MCF 10A (cell line): ENCODE measurements around the gene PAN2. TPM values are rescaled to one million over a fixed set of nuclear protein-coding genes. Genes with fewer than 3 reads are reported as not detected.

Experiments used
- BruUV-seq: library from RNA; stranded (reverse); fragments of 400-500 nt; replicated peaks from 2 replicates; lab custom pipeline; 2021; lab: Mats Ljungman, UMichigan
- CTCF ChIA-PET: fragments of 300-600 bp; sonication (Branson Sonifier 250); formaldehyde crosslinking; extraction: SDS; loops from one replicate; lab custom pipeline; 2021; ENCODE audit warnings: antibody characterized with exemption, inconsistent platforms; lab: Yijun Ruan, JAX
- POLR2A ChIA-PET: fragments of 300-600, 350-650 bp; sonication (Branson Sonifier 250); formaldehyde crosslinking; extraction: SDS; loops from one replicate; lab custom pipeline; 2020; ENCODE audit warnings: antibody characterized with exemption, inconsistent platforms; lab: Yijun Ruan, JAX
- DNase-seq: peaks from one replicate; pipeline ENCODE4 v3.0.0-alpha.2; 2018; ENCODE audit not compliant: unreplicated experiment
- H3K27ac Mint-ChIP-seq: one replicate; pipeline ENCODE4 v1.8.0; 2022; ENCODE audit warnings: mild to moderate bottlenecking, low read depth, mixed read lengths; ENCODE audit not compliant: unreplicated experiment
- H3K27me3 Mint-ChIP-seq: one replicate; pipeline ENCODE4 v1.8.0; 2022; ENCODE audit warnings: mixed read lengths; ENCODE audit not compliant: insufficient read depth, unreplicated experiment
- H3K36me3 Mint-ChIP-seq: one replicate; pipeline ENCODE4 v1.8.0; 2022; ENCODE audit warnings: mild to moderate bottlenecking, moderate library complexity, mixed read lengths; ENCODE audit not compliant: insufficient read depth, unreplicated experiment
- H3K4me1 Mint-ChIP-seq: one replicate; pipeline ENCODE4 v1.8.0; 2022; ENCODE audit warnings: mixed read lengths; ENCODE audit not compliant: insufficient read depth, unreplicated experiment
- H3K4me3 Mint-ChIP-seq: one replicate; pipeline ENCODE4 v1.8.0; 2022; ENCODE audit warnings: mild to moderate bottlenecking, moderate library complexity, mixed read lengths; ENCODE audit not compliant: unreplicated experiment
- H3K9me3 Mint-ChIP-seq: one replicate; pipeline ENCODE4 v1.8.0; 2022; ENCODE audit warnings: mixed read lengths; ENCODE audit not compliant: unreplicated experiment
- CTCF ChIP-seq: fragments of 200-600 bp; IDR thresholded peaks from one replicate; pipeline ENCODE4 v1.8.0; 2022; ENCODE audit warnings: antibody characterized with exemption, mild to moderate bottlenecking; ENCODE audit not compliant: unreplicated experiment
- intact Hi-C: fragments of 100-400 bp; cut with micrococcal nuclease; formaldehyde crosslinking; loops from 2 replicates; pipeline ENCODE4 v1.14.1; 2022
- total RNA-seq: library from RNA; stranded (reverse); gene quantifications from 2 replicates; pipeline ENCODE4 v1.2.3, GENCODE V29; 2022

The PAN2 gene
- total RNA-seq, 1 experiment from 2014 or later: 72.9 TPM

GRCh38 chr12:56307221-56307965 lies 26.4 kb downstream of the PAN2 start:
- intact Hi-C loops: no loop called here
- no peaks in the 10 kb centered on the region for H3K9me3 Mint-ChIP-seq
- ChIA-PET POLR2A (interaction anchor here (0.7 to 2.7 kb wide), 3 partner anchors 8 to 51 kb away, joined by 4 to 16 read pairs (median 13); partner anchors contain the start of genes CNPY2 and CS), CTCF (interaction anchor here (0.6 to 0.9 kb wide), 2 partner anchors 85 to 100 kb away, joined by 3 read pairs; partner anchors contain the start of gene RNF41)
- BruUV-seq: no TSS peak
- H3K4me3 Mint-ChIP-seq: no peak overlapping the region
- H3K27ac Mint-ChIP-seq: no peak overlapping the region
- no peaks in the 10 kb centered on the region for H3K27me3 Mint-ChIP-seq
- TF ChIP-seq CTCF: no peak
- peaks cover 73% of the 10 kb centered on the region for H3K36me3 Mint-ChIP-seq
- peaks cover under 1% of the 10 kb centered on the region for H3K4me1 Mint-ChIP-seq
- DNase-seq: no peak

- Mint-ChIP-seq H3K27ac (no peak overlapping the region), H3K36me3 (peaks cover 66% of the 10 kb centered on the region), H3K27me3 (no peaks in the 10 kb centered on the region), H3K9me3 (no peaks in the 10 kb centered on the region), H3K4me1 (peaks cover 19% of the 10 kb centered on the region), H3K4me3 (no peak overlapping the region)
- no peak for DNase-seq
- POLR2A ChIA-PET: interaction anchor here (1.2 kb wide), 2 partner anchors 9 to 83 kb away, joined by 3 read pairs; partner anchors contain the start of gene RNF41
- CTCF ChIA-PET: interaction anchor here (0.6 to 1.0 kb wide), 6 partner anchors 25 to 159 kb away, joined by 3 to 7 read pairs (median 3); partner anchors contain the start of genes ANKRD52 and TIMELESS
- BruUV-seq: no TSS peak
- TF ChIP-seq CTCF: no peak
- intact Hi-C loops: no loop called here
Observed at GRCh38 chr12:56304872-56305590, 28.8 kb downstream of the PAN2 start.

GRCh38 chr12:56304276-56304675 lies 29.5 kb downstream of the PAN2 start:
- Mint-ChIP-seq H3K4me3 (no peak overlapping the region), H3K9me3 (no peaks in the 10 kb centered on the region), H3K27ac (no peak overlapping the region), H3K36me3 (peaks cover 66% of the 10 kb centered on the region), H3K27me3 (no peaks in the 10 kb centered on the region), H3K4me1 (peaks cover 19% of the 10 kb centered on the region)
- ChIA-PET POLR2A (interaction anchor here (1.2 kb wide), 1 partner anchor 10 kb away, joined by 3 read pairs; no protein-coding TSS in a partner anchor), CTCF (interaction anchor here (0.6 to 1.0 kb wide), 3 partner anchors 26 to 160 kb away, joined by 3 to 6 read pairs (median 3); no protein-coding TSS in a partner anchor)
- BruUV-seq: no TSS peak
- no peak for DNase-seq
- intact Hi-C loops: no loop called here
- no peak for TF ChIP-seq CTCF
